PC-9 (cell line): ENCODE data around the gene USP48.

Source experiments
- CTCF ChIP-seq: fragments of 200-600 bp; sonication (generic); conservative IDR thresholded peaks from 2 replicates; pipeline ENCODE4 v1.6.1; 2017; ENCODE audit warnings: mixed run types, antibody characterized with exemption, mild to moderate bottlenecking, moderate library complexity
- EZH2 ChIP-seq: fragments of 200-600 bp; sonication (generic); IDR thresholded peaks from 2 replicates; pipeline ENCODE4 v1.8.0; 2017; ENCODE audit warnings: antibody characterized with exemption, low read depth

DNA sequence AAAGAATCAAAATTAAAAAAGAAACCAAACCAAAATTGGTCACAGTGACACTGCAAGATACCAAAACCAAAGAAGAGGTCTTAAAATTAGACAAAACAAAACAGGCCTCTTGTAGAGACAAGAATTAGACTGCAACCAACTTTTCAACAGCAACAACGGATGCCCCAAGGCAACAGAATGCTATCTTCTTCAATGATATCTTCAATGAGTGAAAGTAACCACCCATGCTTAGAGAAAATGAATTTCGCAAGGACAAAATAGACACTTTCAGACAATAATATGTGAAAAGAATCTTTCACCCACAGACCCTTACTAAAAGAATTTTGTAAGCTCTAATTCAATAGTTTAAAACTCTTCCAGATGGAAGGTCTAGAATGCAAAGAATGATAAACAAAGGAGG, 41.7 kb downstream of the USP48 start:
- TF ChIP-seq CTCF (no peak), EZH2 (no peak)
